Thoracic aorta (tissue), 2 donors: Measurements from ENCODE around the gene AGPAT3. TPM values are rescaled to one million over a fixed set of nuclear protein-coding genes. Genes with fewer than 3 reads are reported as not detected.

ENCODE experiments used
- ATAC-seq: fragments of 150-250 bp; one replicate; pipeline ENCODE4 v1.8.0; 2017; ENCODE audit warnings: low read depth; ENCODE audit not compliant: insufficient number of reproducible peaks, low FRiP score
- DNase-seq: peaks from one replicate; pipeline ENCODE4 v3.0.0-alpha.2; 2020; ENCODE audit warnings: low spot score
- H3K27ac ChIP-seq, 2 donors: fragments of 200-600 bp; sonication (generic); 1 replicate in 1 of 2; 2 replicates in 1 of 2; pipeline ENCODE4 v1.5.1; 2016; ENCODE audit warnings: mild to moderate bottlenecking in 2 of 2, moderate library complexity in 2 of 2
- H3K27me3 ChIP-seq: fragments of 200-600 bp; sonication (generic); replicated peaks from 2 replicates; pipeline ENCODE4 v1.6.0; 2016; ENCODE audit warnings: mild to moderate bottlenecking; ENCODE audit not compliant: insufficient read depth
- H3K36me3 ChIP-seq: fragments of 200-600 bp; sonication (generic); one replicate; pipeline ENCODE4 v1.5.1; 2016
- H3K4me1 ChIP-seq, 2 donors: fragments of 200-600 bp; sonication (generic); 1 replicate in 1 of 2; 2 replicates in 1 of 2; pipeline versions ENCODE4 v1.5.1 to v1.6.0; 2016; ENCODE audit warnings: low read depth in 2 of 2, mild to moderate bottlenecking in 1 of 2; ENCODE audit not compliant: control insufficient read depth in 1 of 2
- H3K4me3 ChIP-seq: fragments of 200-600 bp; sonication (generic); 2 replicates; pipeline ENCODE4 v1.5.1; 2016; ENCODE audit warnings: mild to moderate bottlenecking
- H3K9me3 ChIP-seq: fragments of 200-600 bp; sonication (generic); 2 replicates; pipeline ENCODE4 v1.5.1; 2016
- total RNA-seq, 2 donors: library from RNA; depleted of rRNA; stranded (reverse); fragments of >200 nt; gene quantifications; one replicate each; pipeline versions ENCODE4 v1.1.0 to v1.2.3, GENCODE V29; 2016
- TF ChIP-seq, protein P1 (sequence below): fragments of 200-600 bp; sonication (generic); IDR thresholded peaks from one replicate; pipeline ENCODE4 v1.5.1; 2019; ENCODE audit warnings: antibody characterized with exemption

AGPAT3 gene
- total RNA-seq, 2 donors from 2014 or later = 32.8 to 37.9 TPM

DNA sequence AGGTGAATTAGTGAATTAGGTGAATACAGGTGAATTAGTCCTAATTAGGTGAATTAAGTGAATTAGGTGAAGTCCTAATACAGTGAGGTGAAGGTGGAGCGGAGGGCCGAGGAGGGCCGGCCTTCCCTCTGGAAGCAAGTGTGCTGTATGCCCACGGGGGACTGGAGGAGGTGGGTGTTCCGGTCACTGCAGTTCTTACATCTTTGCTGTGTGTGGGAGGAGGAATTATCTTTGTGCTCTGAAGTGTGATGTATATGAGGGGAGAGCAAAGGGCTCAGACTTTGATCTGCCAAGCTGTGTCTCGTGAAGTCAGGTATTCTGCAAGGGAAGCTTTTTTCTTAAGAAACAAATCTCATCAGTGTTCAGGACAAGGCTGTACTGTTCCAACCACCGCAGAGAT is 45.4 kb downstream of the AGPAT3 start:
- no peaks in the 10 kb centered on the region for H3K36me3 ChIP-seq
- H3K9me3 ChIP-seq = no peaks in the 10 kb centered on the region
- ATAC-seq (no peak), DNase-seq (no peak)
- H3K4me1 ChIP-seq = peaks cover 0 to 10% of the 10 kb centered on the region in 2 donors
- no peak overlapping the region for H3K4me3 ChIP-seq
- no peak overlapping the region for H3K27ac ChIP-seq
- TF ChIP-seq, protein P1, sequence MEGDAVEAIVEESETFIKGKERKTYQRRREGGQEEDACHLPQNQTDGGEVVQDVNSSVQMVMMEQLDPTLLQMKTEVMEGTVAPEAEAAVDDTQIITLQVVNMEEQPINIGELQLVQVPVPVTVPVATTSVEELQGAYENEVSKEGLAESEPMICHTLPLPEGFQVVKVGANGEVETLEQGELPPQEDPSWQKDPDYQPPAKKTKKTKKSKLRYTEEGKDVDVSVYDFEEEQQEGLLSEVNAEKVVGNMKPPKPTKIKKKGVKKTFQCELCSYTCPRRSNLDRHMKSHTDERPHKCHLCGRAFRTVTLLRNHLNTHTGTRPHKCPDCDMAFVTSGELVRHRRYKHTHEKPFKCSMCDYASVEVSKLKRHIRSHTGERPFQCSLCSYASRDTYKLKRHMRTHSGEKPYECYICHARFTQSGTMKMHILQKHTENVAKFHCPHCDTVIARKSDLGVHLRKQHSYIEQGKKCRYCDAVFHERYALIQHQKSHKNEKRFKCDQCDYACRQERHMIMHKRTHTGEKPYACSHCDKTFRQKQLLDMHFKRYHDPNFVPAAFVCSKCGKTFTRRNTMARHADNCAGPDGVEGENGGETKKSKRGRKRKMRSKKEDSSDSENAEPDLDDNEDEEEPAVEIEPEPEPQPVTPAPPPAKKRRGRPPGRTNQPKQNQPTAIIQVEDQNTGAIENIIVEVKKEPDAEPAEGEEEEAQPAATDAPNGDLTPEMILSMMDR = no peak
- no peaks in the 10 kb centered on the region for H3K27me3 ChIP-seq

DNA sequence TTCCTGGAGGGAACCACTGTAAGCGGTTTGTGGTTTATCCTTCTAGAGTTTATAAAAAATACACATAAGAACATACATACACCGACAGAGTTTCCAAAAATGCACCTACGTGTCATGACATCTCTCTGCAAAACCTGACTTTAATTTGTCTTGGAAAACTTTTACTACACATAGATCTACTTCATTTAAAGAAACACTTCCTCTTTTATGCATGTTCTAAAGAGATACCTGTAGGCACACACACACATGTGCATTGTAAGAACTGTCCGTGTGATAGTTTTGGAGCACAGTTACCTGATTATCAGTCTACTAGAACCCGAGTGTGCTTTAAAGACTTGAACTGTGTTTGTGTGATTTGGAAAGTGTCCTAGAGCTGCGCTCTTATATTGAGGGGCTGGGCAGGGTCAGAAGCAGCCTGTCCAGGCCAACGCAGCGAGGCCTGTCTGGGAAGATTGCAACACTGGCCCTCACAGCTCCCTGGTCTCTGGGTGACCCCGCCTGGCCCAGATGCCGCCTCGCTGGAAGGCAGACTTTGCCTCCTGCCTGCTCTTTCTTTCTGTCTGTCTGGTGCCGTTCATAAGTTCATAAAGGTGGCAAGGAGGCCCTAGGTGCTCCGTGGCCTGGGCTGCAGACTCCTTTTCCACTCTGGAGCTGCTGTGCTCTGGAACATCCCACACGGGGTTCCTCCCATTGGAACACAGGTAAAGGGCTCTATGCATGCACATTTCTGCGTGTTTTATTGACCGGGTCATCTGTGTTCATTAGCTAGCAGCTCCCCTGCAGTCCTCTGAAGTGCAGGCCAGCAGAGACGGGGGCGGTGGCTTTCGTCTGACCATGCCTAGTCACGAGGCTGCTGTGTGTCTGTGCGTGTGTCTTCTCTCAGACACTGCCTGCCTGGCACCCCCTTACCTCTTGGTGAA is 46.3 kb downstream of the AGPAT3 start:
- Histone ChIP-seq H3K27me3 (no peaks in the 10 kb centered on the region), H3K4me1 (peaks cover 0 to 10% of the 10 kb centered on the region in 2 donors), H3K36me3 (no peaks in the 10 kb centered on the region), H3K9me3 (no peaks in the 10 kb centered on the region), H3K27ac (no peak overlapping the region), H3K4me3 (no peak overlapping the region)
- no peak for DNase-seq
- no peak for ATAC-seq
- TF ChIP-seq, protein P1 = no peak

DNA sequence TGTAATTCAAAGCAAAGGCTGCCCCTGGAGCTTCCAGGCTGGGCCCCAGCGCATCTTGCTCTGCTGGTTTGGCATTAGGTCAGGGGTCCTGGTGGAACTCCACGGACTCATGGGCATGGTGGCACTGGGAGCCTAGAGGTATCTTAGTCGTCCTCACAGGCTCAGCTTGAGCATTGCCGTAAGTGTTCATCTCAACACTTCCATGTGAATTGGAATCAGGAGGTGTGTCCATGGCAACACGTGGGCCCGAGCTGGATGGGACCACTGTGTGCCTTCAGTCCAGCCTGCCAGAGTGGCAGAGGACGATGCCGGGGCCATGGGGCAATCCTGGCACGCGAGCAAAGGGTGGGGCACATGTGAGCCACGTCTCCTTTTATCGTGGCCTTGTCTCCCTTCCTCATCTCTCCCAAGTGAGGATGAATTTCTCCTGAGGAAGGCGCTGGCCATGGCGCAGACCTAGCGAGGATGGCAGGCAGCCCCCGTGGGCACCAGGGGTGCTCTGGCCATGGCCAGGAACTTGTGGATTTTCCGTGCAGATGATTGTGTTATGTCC is 47.0 kb downstream of the AGPAT3 start:
- Histone ChIP-seq H3K27me3 (no peaks in the 10 kb centered on the region), H3K4me3 (no peak overlapping the region), H3K27ac (no peak overlapping the region), H3K36me3 (no peaks in the 10 kb centered on the region), H3K9me3 (no peaks in the 10 kb centered on the region), H3K4me1 (peaks cover 0 to 10% of the 10 kb centered on the region in 2 donors)
- no peak for ATAC-seq
- TF ChIP-seq, protein P1 = no peak
- no peak for DNase-seq

DNA sequence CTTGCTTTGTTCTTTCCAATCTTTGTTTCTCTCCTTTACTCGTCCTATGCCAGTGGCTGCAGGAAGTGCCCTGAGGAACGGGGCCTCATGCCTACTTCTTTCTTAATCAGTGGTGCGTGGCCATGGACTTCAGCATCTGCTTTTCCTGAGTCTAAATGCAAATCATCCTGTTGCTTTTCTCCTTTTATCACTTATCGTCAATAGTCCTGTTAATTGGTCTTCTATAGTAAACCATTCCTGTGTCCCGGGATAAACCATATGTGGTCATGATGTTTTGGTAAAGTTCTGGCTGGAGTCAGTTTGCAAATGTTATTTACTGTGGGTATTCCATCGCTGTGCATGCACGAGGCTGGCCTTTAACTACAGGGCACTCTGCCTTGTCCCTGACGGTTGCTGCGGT is 47.5 kb downstream of the AGPAT3 start:
- no peak for ATAC-seq
- Histone ChIP-seq H3K27ac (no peak overlapping the region), H3K9me3 (no peaks in the 10 kb centered on the region), H3K4me3 (no peak overlapping the region), H3K4me1 (peaks cover 0 to 10% of the 10 kb centered on the region in 2 donors), H3K27me3 (no peaks in the 10 kb centered on the region), H3K36me3 (no peaks in the 10 kb centered on the region)
- TF ChIP-seq, protein P1 = no peak
- no peak for DNase-seq

DNA sequence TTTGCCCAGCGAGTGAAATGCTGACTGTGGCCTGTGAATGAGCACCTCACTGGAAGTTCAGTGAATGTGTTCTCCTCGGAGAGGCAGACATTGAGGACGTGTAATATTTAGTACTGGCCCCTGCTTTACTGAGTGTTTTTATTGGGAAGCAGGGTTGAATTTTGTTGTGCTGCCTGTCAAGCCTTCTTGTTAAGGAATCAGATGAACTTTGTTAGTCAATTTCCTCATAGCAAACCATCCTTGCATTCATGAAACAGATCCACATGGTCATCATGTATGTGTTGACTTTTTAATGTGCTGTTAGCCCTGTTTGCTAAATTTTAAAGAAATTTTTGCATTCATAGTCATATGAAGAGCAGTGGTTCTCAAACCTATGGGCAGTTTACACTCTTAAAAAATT is 47.9 kb downstream of the AGPAT3 start:
- no peak overlapping the region for H3K4me3 ChIP-seq
- H3K27me3 ChIP-seq = no peaks in the 10 kb centered on the region
- ATAC-seq (no peak), DNase-seq (no peak)
- TF ChIP-seq, protein P1 = no peak
- no peaks in the 10 kb centered on the region for H3K36me3 ChIP-seq
- H3K9me3 ChIP-seq = no peaks in the 10 kb centered on the region
- H3K27ac ChIP-seq = no peak overlapping the region
- peaks cover 0 to 6% of the 10 kb centered on the region in 2 donors for H3K4me1 ChIP-seq
